Astrocyte of the cerebellum (primary cell): Measurements from ENCODE around the gene NABP1.

Experiments used
- DNase-seq: peaks from one replicate; pipeline ENCODE4 v3.0.0-alpha.2; 2011; ENCODE audit warnings: low read depth
- H3K4me3 ChIP-seq: 2 replicates; pipeline ENCODE4 v1.5.1; 2011; ENCODE audit warnings: mild to moderate bottlenecking, low read depth, low read length, moderate library complexity
- CTCF ChIP-seq: IDR thresholded peaks from 2 replicates; pipeline ENCODE4 v1.5.1; 2012; ENCODE audit warnings: low read length, low read depth, moderate library complexity, mild to moderate bottlenecking; ENCODE audit errors: missing control alignments
- in situ Hi-C: cut with HindIII; loops from 2 replicates; pipeline ENCODE4 v1.10.0; 2017; ENCODE audit warnings: low sequenced_read_pairs

NABP1 gene

DNA sequence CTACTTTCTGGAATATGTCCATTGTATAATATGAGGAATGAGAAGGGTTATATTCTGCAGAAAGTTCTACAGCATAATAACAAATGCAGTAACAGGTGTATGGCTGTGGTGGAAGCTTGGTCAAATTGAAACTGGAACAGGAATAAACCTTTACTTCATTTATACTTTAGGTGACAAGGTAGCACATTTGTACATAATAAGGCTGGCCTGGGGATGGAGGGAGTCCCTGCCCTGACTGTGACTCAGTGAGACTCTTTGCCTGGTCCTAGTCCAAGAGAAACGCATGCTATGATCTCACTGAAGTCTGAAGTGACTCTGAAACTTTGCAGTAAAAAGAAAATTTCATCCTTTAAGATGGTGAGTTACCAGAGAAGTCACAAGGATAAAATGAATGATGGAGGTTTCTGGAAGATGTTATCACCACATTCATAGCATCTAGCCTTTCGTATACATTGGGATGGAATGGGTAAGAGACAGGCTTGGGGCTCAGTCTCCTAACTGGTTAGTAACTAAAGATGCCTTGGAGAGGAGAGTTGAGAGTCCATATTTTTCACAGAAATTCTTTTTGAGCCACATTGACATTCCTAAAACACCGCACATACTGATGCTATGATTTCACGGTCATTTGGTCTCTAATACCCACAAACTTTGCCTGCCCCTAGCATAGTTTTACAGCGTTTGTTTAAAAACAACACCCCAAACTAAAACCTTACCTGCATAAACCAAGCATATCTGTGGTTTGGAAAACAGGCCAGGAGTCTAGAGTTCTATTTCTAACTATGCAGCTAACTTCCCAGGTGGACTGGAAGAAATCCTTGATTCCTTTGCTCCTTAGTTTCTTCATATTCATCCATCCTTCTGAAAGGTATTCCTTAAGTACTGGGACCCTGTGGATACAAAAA lies 42.4 kb upstream of the NABP1 start:
- no peak overlapping the region for H3K4me3 ChIP-seq
- peak; percentile 92 for DNase-seq
- in situ Hi-C loops: no loop called here
- TF ChIP-seq CTCF: no peak

DNA sequence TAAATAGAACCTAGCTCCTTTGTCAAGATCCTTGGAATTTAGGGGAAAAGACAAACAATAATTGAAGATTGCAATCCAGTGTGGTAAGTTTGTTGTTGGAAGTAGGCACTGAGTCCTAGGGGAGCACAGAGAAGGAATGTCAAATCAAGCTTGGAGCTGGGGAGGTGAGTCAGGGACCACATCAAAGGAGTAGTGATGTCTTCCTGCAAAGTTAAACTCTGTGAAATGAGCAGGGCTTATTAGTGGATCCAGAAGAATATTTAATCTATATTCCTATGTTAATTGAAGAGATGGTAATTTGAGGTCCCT lies 41.7 kb upstream of the NABP1 start:
- peak; percentile 92 for DNase-seq
- no peak for TF ChIP-seq CTCF
- no peak overlapping the region for H3K4me3 ChIP-seq
- in situ Hi-C loops: no loop called here

- DNase-seq: no peak
- TF ChIP-seq CTCF: no peak
- no peak overlapping the region for H3K4me3 ChIP-seq
- in situ Hi-C loops: no loop called here
These were observed 41.4 kb upstream of the NABP1 start for GRCh38 chr2:191636586-191636985.

DNA sequence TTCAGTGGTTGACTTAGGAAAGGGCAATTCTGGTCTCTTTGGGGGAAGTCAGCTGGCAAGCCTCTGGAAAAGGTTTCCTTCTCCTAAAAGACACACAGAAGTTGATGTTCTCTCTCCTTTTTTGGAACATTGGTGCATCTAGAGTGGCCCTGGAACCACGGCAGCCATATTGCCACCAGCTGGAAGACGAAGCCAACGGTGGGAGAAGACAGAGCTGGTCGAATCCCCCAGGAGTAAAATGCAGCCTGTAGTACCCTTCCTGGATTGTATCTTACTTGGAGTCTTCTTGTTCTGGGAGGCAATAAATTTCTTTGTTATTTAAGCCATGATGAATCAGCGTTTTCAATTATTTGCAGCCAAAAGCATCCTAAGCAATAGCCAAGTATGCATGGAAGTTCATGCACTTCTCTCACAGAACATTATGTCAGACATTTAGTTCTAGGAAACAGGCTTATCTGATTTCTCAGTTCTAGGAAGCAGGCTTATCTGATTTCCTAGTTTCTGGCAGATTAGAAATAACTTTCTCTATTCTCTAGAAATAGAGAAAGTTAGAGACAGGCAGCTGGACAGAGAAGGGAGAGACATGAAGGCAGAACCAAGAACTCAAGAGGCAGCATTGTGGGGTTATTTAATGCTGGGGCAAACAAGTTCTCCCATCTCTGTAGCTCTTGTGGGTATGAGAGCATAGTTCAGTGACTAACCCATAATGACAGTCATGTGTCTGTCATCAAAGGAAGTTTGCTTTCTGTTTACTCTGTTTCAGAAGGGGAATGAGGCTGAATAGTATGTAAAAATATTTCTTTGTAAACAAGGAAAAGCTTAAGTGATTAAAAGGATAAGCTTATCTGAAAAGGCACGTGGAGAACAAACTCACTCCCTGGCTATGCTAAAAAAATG lies 40.5 kb upstream of the NABP1 start:
- in situ Hi-C loops: no loop called here
- no peak for DNase-seq
- H3K4me3 ChIP-seq: no peak overlapping the region
- TF ChIP-seq CTCF: no peak

DNA sequence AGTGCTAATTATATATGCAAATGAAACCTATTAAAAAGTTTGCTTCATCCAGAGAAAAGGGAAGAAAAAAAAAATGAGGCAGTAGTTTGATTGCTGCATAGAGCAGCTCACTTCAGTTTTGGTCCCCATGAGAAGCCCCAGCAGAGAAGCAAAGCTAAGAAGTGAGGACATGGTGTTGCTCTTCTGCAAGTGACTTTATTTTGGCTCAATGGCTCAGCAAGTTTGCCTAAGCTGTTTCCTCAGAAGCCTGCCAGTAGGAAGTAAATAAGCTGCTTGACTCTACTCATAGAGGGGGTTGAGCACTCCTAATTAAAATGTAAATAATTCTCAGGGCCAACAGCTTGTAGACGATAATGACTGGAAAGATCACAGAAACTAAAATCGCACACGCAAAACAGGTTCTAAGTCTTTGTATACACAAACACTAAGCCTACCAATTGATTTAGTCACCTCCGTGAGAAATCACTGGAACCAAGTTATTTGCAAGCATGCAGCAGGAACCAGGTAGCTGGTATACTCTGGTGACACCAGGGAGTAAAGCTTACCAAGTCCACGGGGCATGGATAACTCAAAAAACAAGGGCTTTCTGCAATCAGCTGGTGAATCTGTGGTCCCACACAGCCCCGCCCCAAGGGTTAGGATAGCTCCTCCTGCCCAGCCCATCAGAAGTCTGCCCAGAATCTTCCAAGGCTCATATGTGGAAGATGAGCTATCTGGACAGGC lies 39.7 kb upstream of the NABP1 start:
- no peak overlapping the region for H3K4me3 ChIP-seq
- no peak for TF ChIP-seq CTCF
- DNase-seq: no peak

DNA sequence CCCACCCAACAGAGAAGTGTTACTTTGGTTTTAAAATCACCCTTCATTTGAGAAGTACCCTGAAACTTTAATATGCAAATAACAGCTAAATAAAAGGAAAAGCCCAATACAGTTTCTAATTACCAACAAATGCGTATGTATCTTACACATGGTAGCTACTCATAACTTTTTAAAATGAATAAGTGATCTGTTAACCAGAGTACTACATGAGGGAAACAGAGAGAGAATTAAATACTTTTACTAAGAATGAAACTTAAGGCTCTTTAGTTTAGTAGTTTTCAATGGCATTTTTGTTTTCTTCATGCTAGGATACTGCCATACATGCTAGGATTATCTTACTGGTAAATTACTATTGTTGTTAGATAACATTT lies 39.1 kb upstream of the NABP1 start:
- TF ChIP-seq CTCF: no peak
- H3K4me3 ChIP-seq: no peak overlapping the region
- DNase-seq: no peak
- in situ Hi-C loops: no loop called here

More for the DNA sequence above, 39.7 kb upstream of the NABP1 start:
- in situ Hi-C loops: no loop called here
